GM18507 (cell line): ENCODE measurements around the gene CRYM.
"Not testable (repeated sequence)": the region's sequence is repeated elsewhere in the genome, so short reads cannot be mapped to it uniquely, and the experiment has no call there.

ENCODE experiments used
- DNase-seq: peaks from one replicate; pipeline ENCODE4 v3.0.0; 2011; ENCODE audit warnings: low read depth; ENCODE audit not compliant: insufficient read length; ENCODE audit errors: extremely low spot score
- FAIRE-seq: peaks from 2 replicates; lab custom pipeline; 2011; peaks lifted over from hg19 to GRCh38; lab: Jason Lieb, UNC

CRYM gene

DNA sequence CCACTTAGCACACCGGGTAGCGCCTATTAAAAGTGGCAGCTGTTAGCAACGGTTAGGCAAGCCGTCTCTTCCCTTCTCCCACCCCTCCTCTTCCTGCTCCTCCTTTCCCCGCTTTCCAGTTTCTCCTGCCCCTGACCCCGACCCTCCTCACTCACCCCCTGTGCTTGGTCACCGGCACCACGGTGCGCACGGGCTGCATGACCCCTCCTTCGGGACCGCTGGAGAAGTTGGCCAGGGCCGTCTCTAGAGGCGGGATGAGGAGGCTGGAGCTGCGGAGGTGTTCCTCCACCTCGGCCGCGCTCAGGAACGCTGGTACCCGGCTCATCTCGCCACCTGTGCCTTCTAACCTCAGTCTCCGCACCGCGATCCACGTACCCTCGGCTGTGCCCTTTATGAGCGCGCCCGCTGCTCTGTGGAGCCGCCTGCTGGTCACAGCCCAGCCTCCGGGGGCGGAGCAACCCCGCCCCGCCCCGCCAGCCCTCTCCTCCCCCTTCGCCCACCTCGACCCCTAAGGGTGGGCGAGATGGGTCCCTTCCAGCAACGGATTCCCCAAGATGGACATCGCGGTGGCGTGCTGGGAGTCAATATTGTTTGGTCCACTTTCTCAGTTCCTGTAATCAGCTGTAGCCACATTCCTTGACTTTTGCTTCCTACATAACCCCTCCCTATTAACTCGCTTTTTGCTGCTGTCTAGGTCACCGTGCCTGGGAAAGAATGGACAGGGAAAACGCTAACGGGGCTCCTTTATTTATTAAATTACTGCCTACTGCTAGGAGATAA lies at the start of gene CRYM:
TSS of gene CRYM (minus strand) at position 364 of the 780 bp plus-strand sequence. CDS start at position 325, 39 bp downstream.
- FAIRE-seq: no peak
- no peak for DNase-seq

DNA sequence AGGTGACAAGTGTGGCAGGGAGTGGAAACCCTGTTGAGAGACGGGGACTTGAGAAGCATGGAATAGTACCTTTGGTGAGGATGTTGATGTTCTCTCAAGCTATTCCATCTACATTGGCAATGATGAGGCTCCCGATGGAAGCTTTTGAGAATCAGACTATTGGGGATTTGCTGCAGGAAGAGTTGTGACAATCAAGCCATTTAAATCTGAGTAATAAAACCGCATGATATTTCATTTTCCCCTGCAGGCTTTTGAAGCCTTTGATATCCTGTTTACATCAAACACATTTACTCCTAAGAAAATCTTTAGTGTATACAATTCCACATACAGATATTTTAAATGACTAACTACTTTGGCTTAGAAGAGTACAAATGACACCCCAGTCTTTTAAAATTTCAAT lies 49.0 kb upstream of the CRYM start:
- FAIRE-seq (no peak), DNase-seq (no peak)

DNA sequence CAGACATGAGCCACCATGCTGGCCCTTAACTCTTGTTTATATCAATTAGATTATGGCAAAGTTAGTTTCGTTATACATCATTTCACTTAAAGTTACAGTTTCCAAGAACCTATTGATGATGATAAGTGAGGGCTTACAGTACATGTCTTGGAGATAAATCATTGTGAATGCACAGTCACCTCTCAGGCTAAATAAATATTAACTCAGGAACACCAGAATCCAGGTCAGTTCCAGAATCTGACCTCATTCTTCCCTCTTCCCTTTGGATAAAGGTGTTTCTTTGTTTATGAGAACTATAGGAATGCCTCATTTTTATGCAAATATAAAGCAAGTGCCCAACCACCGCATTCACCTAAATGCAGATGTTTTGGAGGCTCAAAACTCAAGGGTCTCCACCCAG lies 48.4 kb upstream of the CRYM start:
- no peak for DNase-seq
- no peak for FAIRE-seq

DNA sequence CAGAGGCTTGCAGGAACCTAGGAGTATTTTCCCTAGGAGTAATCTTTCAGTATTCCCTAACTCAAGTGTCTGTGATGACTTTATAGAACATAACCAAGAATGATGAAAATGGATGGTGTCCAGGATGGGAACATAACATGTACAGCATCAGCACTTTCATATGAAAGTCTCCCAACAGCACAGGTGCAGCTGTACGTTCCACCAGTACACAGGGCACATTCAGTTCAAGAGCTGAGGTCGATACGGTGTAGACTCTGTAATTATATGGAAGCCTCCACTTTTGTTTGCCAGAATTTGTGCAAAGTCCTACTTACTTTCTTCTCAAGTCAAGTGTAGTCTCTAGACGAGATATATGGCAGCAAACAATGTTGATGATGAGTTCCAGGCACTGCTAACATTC lies 46.2 kb upstream of the CRYM start:
- no peak for FAIRE-seq
- DNase-seq: no peak

GRCh38 chr16:21322251-21322650 lies 44.2 kb upstream of the CRYM start:
- not testable (repeated sequence) for FAIRE-seq, DNase-seq

DNA sequence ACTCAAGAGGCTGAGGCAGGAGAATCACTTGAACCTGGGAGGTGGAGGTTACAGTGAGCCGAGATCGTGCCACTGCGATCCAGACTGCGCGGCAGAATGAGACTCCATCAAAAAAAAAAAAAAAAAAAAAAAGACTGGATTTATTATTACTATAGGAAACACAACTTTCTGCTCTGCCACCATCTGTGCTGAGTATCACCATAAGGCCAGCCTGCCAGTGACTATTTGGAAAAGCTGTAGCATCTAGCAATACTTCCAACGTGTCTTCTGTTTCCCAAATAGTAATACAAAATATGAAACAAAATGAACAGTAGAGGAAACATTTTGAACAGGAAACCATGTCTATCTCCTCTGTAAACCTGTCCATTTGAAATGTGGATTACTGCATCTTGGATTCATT lies 43.6 kb upstream of the CRYM start:
- DNase-seq (no peak), FAIRE-seq (no peak)

- FAIRE-seq: no peak
- no peak for DNase-seq
These were observed 36.2 kb upstream of the CRYM start for GRCh38 chr16:21314339-21314738.

- DNase-seq, FAIRE-seq: not testable (repeated sequence)
These were observed 34.8 kb upstream of the CRYM start for GRCh38 chr16:21312863-21313372.

DNA sequence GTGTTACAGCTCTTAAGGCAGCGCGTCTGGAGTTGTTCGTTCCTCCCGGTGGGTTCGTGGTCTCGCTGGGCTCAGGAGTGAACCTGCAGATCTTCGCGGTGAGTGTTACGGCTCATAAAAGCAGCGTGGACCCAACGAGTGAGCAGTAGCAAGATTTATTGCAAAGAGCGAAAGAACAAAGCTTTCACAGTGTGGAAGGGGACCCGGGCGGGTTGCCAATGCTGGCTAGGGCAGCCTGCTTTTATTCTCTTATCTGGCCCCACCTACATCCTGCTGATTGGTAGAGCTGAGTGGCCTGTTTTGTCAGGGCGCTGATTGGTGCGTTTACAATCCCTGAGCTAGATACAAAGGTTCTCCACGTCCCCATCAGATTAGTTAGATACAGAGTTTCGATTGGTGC lies 34.0 kb upstream of the CRYM start:
- not testable (repeated sequence) for DNase-seq, FAIRE-seq

DNA sequence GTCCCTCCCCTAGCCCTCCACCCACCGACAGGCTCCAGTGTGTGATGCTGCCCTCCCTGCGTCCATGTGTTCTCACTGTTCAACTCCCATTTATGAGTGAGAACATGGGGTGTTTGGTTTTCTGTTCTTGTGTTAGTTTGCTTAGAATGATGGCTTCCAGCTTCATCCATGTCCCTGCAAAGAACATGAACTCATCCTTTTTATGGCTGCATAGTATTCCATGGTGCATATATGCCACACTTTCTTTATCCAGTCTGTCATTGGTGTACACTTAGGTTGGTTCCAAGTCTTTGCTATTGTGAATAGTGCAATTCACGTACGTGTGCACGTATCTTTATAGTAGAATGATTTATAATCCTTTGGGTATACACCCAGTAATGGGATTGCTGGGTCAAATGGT lies 28.6 kb upstream of the CRYM start:
- FAIRE-seq: not testable (repeated sequence)

DNA sequence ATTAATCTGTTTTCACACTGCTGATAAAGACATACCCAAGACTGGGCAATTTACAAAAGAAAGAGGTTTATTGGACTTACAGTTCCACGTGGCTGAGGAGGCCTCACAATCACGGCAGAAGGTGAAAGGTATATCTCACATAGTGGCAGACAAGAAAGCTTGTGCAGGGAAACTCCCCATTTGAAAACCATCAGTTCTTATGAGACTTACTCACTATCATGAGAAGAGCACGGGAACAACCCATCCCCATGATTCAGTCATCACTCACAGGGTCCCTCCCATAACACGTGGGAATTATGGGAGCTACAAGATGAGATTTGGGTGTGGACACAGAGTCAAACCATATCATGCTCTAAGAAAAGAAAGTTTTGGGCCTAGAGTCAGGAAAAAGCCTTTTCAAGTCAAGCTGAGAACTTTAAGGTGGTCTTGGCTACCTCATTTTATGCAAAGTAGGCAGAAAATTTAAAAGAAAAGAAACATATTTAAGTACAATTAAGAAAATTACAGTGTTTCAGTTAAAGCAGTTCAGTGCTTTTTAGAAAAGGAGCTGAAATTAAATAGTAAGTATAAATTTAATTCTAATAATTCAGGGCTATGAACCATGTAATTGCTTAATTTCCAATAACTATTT lies 24.9 kb upstream of the CRYM start:
- DNase-seq: no peak
- FAIRE-seq: peak; percentile 52

More for the DNA sequence above, 28.6 kb upstream of the CRYM start:
- not testable (repeated sequence) for DNase-seq

DNA sequence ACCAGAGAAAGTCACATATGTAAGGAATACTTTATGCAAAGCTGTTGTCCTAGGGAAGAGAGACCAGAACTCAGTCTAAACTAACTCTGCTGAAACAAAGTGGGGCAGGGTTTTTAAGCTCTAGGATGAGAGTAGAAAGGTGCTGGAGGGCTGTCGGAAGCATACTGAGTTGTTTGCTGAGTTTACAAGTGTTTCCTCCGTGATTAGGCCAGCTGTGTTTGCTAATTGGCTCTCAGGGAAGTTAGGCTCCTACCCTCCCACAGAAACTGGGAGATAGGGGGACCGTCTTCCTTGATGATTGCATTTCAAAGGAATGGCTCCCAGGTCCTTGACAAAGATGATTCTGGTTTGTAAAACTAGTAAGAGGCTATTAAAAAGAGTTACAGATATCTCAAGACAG lies 24.4 kb upstream of the CRYM start:
- FAIRE-seq (no peak), DNase-seq (no peak)

- no peak for FAIRE-seq
These were observed 23.8 kb upstream of the CRYM start for GRCh38 chr16:21301895-21302291.

DNA sequence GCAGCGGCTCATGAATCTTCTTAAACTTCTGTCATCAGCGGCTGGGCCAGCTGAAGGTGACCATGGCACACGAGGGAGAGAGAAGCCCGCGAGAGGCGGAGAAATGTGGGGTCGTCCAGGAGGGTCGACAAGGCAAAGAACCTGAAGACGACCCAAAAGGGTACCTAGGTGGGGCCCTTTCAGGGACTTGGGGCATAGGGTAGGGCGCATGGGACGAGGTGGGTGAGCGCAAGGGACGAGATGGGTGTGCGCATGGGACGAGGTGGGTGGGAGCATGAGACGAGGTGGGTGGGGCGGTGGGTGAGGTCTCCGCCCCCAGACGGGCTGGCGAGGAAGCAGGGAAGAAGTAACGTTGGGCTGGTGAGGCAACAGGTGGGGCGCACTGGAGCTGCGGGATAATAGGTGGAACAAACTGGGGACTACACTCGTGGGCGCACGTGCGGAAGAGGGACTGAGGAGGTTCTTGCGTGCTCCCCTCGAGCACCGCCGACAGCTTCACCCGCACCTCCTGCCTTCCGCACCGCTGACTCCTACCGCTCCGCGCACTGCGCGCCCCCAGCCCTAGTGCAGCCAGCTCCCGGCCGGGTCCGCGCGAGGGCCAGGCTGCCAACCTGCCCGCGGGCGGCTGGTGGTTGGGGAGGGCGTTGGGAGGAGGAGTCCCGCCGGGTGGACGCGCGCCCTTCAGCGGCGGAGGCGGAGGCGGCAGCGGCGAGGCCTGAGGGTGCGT lies 23.2 kb upstream of the CRYM start:
- FAIRE-seq (peak; percentile 89), DNase-seq (peak; percentile 64)

More at GRCh38 chr16:21301895-21302291, 23.8 kb upstream of the CRYM start:
- DNase-seq: no peak

DNA sequence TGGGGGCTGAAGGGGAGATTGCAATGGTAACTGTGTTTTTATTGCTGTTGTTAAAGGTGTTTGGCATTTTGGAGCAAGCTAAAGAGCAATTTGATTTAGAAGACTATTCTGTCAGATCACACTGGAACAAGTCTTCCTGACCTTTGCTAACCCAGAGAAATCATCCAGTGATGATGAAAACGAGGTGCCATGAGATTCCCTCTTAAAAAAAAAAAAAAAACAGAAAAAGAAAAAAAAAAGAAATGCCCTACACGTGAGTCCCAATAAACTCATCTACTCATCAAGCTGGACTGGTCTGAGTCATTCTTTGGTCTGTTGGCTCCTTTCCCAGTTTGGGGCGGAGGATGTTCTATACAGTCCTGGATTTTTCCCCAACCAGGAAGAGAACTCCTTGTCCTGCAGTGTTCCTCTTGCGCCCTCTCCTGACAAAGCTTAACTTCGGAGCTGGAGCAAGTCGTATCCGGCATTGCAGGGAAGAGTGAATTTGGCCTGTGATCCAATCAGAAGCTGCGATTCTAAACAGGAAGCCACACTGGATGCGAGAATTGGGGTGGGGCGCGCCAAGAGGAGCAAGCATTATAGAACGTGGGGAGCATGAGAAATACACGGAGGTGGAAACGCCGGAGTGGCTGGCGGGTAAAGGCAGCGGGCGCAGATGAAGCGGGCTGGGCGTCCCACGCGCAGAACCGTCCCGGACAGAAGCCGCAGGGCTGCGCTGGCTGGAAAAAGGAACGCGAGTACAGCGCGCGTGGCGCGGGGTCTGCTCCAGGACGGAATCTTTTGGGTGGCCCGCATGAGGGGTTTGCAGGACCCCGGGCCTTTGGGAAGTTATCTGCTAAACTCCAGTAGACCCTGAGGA lies 22.4 kb upstream of the CRYM start:
- FAIRE-seq (peak; percentile 98), DNase-seq (peak; percentile 58)

GRCh38 chr16:21289789-21290188 lies 11.7 kb upstream of the CRYM start:
- not testable (repeated sequence) for DNase-seq, FAIRE-seq

DNA sequence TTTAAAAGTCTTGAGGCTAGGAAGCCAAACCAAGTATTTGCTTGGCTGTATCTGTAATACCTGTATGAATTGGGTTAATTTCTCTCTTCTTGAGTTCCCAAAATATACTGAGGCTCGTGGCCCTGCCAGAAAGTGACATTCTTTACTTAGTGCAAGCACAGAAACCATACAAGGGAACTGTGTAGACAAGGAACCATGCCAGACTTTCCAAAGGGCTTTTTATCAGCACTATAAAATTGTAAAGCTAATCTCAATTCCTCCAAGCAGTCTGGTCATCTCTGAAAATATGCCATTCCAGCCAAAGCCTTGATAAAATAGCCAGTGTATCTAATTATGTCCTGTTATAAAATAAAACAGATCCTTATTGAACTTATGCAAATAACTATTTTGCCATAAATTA lies 7.2 kb upstream of the CRYM start:
- DNase-seq (no peak), FAIRE-seq (no peak)

- DNase-seq (no peak), FAIRE-seq (no peak)
These were observed 6.3 kb upstream of the CRYM start for GRCh38 chr16:21284414-21284813.
